HuH-7.5 (cell line): ENCODE measurements around the gene HAAO.
"Not testable (repeated sequence)": the region's sequence is repeated elsewhere in the genome, so short reads cannot be mapped to it uniquely, and the experiment has no call there.

ENCODE experiments used
- DNase-seq: peaks from one replicate; pipeline ENCODE4 v3.0.0; 2011; ENCODE audit warnings: low spot score

Gene HAAO

GRCh38 chr2:42792583-42793333, at the start of gene HAAO:
TSS of gene HAAO (minus strand) at chr2:42792583. CDS start at chr2:42792536, 47 bp downstream.
- DNase-seq = peak; percentile 80

- no peak for DNase-seq
Measured at GRCh38 chr2:42841344-42841743, 49.0 kb upstream of the HAAO start.

- no peak for DNase-seq
Measured at GRCh38 chr2:42840760-42841159, 48.4 kb upstream of the HAAO start.

- DNase-seq = no peak
Measured at GRCh38 chr2:42839809-42840501, 47.6 kb upstream of the HAAO start.

- DNase-seq = no peak
Measured at GRCh38 chr2:42838133-42838532, 45.8 kb upstream of the HAAO start.

GRCh38 chr2:42835577-42836371, 43.4 kb upstream of the HAAO start:
- DNase-seq = no peak

GRCh38 chr2:42834161-42834560, 41.8 kb upstream of the HAAO start:
- DNase-seq = no peak

- no peak for DNase-seq
Measured at GRCh38 chr2:42832289-42832634, 39.9 kb upstream of the HAAO start.

GRCh38 chr2:42831575-42832288, 39.3 kb upstream of the HAAO start:
- not testable (repeated sequence) for DNase-seq

- no peak for DNase-seq
Measured at GRCh38 chr2:42830922-42831574, 38.7 kb upstream of the HAAO start.

- no peak for DNase-seq
Measured at GRCh38 chr2:42829671-42830440, 37.5 kb upstream of the HAAO start.

GRCh38 chr2:42828487-42829425, 36.4 kb upstream of the HAAO start:
- DNase-seq = peak; percentile 81

- peak; percentile 52 for DNase-seq
Measured at GRCh38 chr2:42827647-42828486, 35.5 kb upstream of the HAAO start.

- DNase-seq = no peak
Measured at GRCh38 chr2:42826231-42826630, 33.8 kb upstream of the HAAO start.

GRCh38 chr2:42824454-42824807, 32.0 kb upstream of the HAAO start:
- no peak for DNase-seq

- DNase-seq = no peak
Measured at GRCh38 chr2:42823744-42824453, 31.5 kb upstream of the HAAO start.

GRCh38 chr2:42819160-42819559, 26.8 kb upstream of the HAAO start:
- DNase-seq = no peak

GRCh38 chr2:42815726-42816125, 23.3 kb upstream of the HAAO start:
- DNase-seq = no peak
